Sigmoid colon (tissue), 7 donors: ENCODE measurements around the gene UGCG. TPM values are rescaled to one million over a fixed set of nuclear protein-coding genes. Genes with fewer than 3 reads are reported as not detected.

ENCODE experiments used
- DNase-seq: peaks from one replicate; pipeline ENCODE4 v3.0.0-alpha.2; 2019
- H3K27ac ChIP-seq, 4 donors: fragments of 200-600 bp; sonication (generic); one replicate each; pipeline ENCODE4 v1.5.1; 2016 to 2019; ENCODE audit warnings: mild to moderate bottlenecking in 1 of 4
- H3K27me3 ChIP-seq, 3 donors: fragments of 200-600 bp; sonication (generic); one replicate each; pipeline ENCODE4 v1.5.1; 2019; ENCODE audit warnings: mild to moderate bottlenecking in 1 of 3
- H3K36me3 ChIP-seq, 4 donors: fragments of 200-600 bp; sonication (generic); one replicate each; pipeline ENCODE4 v1.5.1; 2016 to 2019
- H3K4me1 ChIP-seq, 4 donors: fragments of 200-600 bp; sonication (generic); one replicate each; pipeline ENCODE4 v1.5.1; 2017 to 2019
- H3K4me3 ChIP-seq, 4 donors: fragments of 200-600 bp; sonication (generic); one replicate each; pipeline ENCODE4 v1.5.1; 2017 to 2019; ENCODE audit warnings: mild to moderate bottlenecking in 2 of 4, moderate library complexity in 1 of 4
- H3K9me3 ChIP-seq, 4 donors: fragments of 200-600 bp in 3 of 4; sonication (generic) in 3 of 4; one replicate each; pipeline versions ENCODE4 v1.5.1 to v1.6.1; 2013 to 2019
- EP300 ChIP-seq, 4 donors: sonication (generic); formaldehyde crosslinking; IDR thresholded peaks; one replicate each; pipeline ENCODE4 v1.6.1; 2017; ENCODE audit warnings: antibody characterized with exemption in 4 of 4
- POLR2A ChIP-seq, 2 donors: fragments of 450-650 bp; IDR thresholded peaks; one replicate each; pipeline ENCODE4 v1.6.1; 2016; ENCODE audit warnings: antibody characterized with exemption in 2 of 2, mild to moderate bottlenecking in 2 of 2, moderate library complexity in 2 of 2
- POLR2AphosphoS5 ChIP-seq, 4 donors: sonication (generic); formaldehyde crosslinking; IDR thresholded peaks; one replicate each; pipeline ENCODE4 v1.6.1; 2017; ENCODE audit warnings: antibody characterized with exemption in 4 of 4
- WGBS, 2 donors: extraction: QIAGEN DNeasy Blood & Tissue Kit; methylation state at CpG; one replicate each; pipeline ENCODE4 v1.1.7; 2013; 5-methylcytosine and 5-hydroxymethylcytosine counted together
- intact Hi-C: fragments of 100-400 bp; cut with DNase I; formaldehyde crosslinking; loops from one replicate; pipeline ENCODE4 v1.15.1; 2023
- polyA plus RNA-seq, 3 donors: library from polyadenylated mRNA; stranded (reverse); fragments of 200-250 nt; gene quantifications; one replicate each; pipeline ENCODE4 v1.2.3, GENCODE V29; 2013
- total RNA-seq, 4 donors: library from RNA; depleted of rRNA; stranded (reverse); fragments of >200 nt; gene quantifications; one replicate each; pipeline ENCODE4 v1.1.0, GENCODE V29; 2016
- TF ChIP-seq, protein P1 (sequence below), 4 experiments: fragments of 450-650 bp in 3 of 4; fragments of 200-600 bp in 1 of 4; IDR thresholded peaks; one replicate each; pipeline ENCODE4 v1.5.1; 2016 to 2019; ENCODE audit warnings: antibody characterized with exemption in 4 of 4, mild to moderate bottlenecking in 3 of 4, moderate library complexity in 2 of 4
- donor health status: healthy with polysubstance abuse.
- donor health status: Bipolar disorder and iron deficiency.
- donor health status: healthy.

UGCG gene
- total RNA-seq (10 to 100 TPM; 18.6 to 89.3 (median 27.0) TPM), polyA plus RNA-seq (10 to 100 TPM in 2 of 3 donors, 1 to 10 TPM in 1; 7.8 to 20.7 (median 12.5) TPM)

GRCh38 chr9:111895996-111896941 is at the start of gene UGCG:
Gene UGCG (plus strand): TSS chr9:111896814. CDS start chr9:111897216, 402 bp downstream.
- Histone ChIP-seq H3K9me3 (no peaks in the 10 kb centered on the region), H3K27me3 (no peaks in the 10 kb centered on the region), H3K4me1 (peaks cover 0 to 41% (median 36%) of the 10 kb centered on the region in 4 donors), H3K36me3 (no peaks in the 10 kb centered on the region), H3K4me3 (peak within 1 kb of the TSS; percentile 87 to 97 (median 96)), H3K27ac (peak within 1 kb of the TSS; percentile 96 to 99 (median 98))
- intact Hi-C loops, result loop anchor here (1.0 to 10.0 kb wide), 6 partner anchors 116 to 591 kb away; partner anchors contain the start of genes KIAA1958, PTBP3 and PTGR1
- WGBS, 2 donors, result 1% methylated on average over 84 of the region's 84 CpGs
- TF ChIP-seq EP300 (IDR thresholded peaks at IDR 0.05) (no peak), POLR2A (IDR thresholded peaks at IDR 0.05) (peak; percentile 77 to 84), POLR2AphosphoS5 (IDR thresholded peaks at IDR 0.05) (peak; percentile 77 to 95 (median 87))
- DNase-seq, result peak; percentile 91

GRCh38 chr9:111851553-111851952 is 45.1 kb upstream of the UGCG start:
- no peak overlapping the region for H3K27ac ChIP-seq
- 14 to 39% methylated on average over 2 of the region's 2 CpGs for WGBS, 2 donors
- TF ChIP-seq, protein P1, sequence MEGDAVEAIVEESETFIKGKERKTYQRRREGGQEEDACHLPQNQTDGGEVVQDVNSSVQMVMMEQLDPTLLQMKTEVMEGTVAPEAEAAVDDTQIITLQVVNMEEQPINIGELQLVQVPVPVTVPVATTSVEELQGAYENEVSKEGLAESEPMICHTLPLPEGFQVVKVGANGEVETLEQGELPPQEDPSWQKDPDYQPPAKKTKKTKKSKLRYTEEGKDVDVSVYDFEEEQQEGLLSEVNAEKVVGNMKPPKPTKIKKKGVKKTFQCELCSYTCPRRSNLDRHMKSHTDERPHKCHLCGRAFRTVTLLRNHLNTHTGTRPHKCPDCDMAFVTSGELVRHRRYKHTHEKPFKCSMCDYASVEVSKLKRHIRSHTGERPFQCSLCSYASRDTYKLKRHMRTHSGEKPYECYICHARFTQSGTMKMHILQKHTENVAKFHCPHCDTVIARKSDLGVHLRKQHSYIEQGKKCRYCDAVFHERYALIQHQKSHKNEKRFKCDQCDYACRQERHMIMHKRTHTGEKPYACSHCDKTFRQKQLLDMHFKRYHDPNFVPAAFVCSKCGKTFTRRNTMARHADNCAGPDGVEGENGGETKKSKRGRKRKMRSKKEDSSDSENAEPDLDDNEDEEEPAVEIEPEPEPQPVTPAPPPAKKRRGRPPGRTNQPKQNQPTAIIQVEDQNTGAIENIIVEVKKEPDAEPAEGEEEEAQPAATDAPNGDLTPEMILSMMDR (IDR thresholded peaks at IDR 0.05), result no peak
- TF ChIP-seq POLR2AphosphoS5 (IDR thresholded peaks at IDR 0.05) (no peak), POLR2A (IDR thresholded peaks at IDR 0.05) (no peak), EP300 (IDR thresholded peaks at IDR 0.05) (no peak)

GRCh38 chr9:111852291-111852690 is 44.3 kb upstream of the UGCG start:
- Histone ChIP-seq H3K27ac (no peak overlapping the region), H3K36me3 (no peaks in the 10 kb centered on the region), H3K4me1 (no peaks in the 10 kb centered on the region), H3K27me3 (no peaks in the 10 kb centered on the region), H3K4me3 (no peak overlapping the region), H3K9me3 (no peaks in the 10 kb centered on the region)
- 88 to 91% methylated on average over 1 of the region's 1 CpG for WGBS, 2 donors
- DNase-seq, result no peak
- TF ChIP-seq POLR2A (IDR thresholded peaks at IDR 0.05) (no peak), EP300 (IDR thresholded peaks at IDR 0.05) (no peak), POLR2AphosphoS5 (IDR thresholded peaks at IDR 0.05) (no peak)
- TF ChIP-seq, protein P1 (IDR thresholded peaks at IDR 0.05), result no peak
- intact Hi-C loops, result no loop called here

More at GRCh38 chr9:111851553-111851952, 45.1 kb upstream of the UGCG start:
- Histone ChIP-seq H3K4me1 (no peaks in the 10 kb centered on the region), H3K4me3 (no peak overlapping the region), H3K9me3 (no peaks in the 10 kb centered on the region), H3K36me3 (no peaks in the 10 kb centered on the region), H3K27me3 (no peaks in the 10 kb centered on the region)
- DNase-seq, result no peak
- intact Hi-C loops, result no loop called here

DNA sequence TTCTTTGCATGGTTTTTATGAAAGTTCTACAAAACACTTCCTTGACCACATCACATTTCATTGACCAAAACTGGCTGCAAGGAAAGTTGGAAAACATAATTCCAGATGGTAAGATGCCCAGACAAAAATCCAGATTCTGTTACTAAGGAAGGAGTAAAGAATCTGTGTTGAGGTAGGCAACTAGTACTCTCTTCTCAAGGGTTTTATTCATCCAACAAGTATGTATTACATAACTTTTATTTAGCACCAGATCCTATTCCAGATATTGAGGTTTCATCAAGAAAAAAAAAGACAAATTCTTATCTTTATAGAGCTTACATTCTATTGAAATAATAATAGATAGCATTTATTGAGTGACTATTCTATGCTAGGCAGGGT is 43.2 kb upstream of the UGCG start:
- no peak overlapping the region for H3K27ac ChIP-seq

More for the DNA sequence above, 43.2 kb upstream of the UGCG start:
- intact Hi-C loops, result no loop called here
- Histone ChIP-seq H3K27me3 (no peaks in the 10 kb centered on the region), H3K36me3 (no peaks in the 10 kb centered on the region), H3K4me1 (no peaks in the 10 kb centered on the region), H3K4me3 (no peak overlapping the region), H3K9me3 (no peaks in the 10 kb centered on the region)
- TF ChIP-seq POLR2AphosphoS5 (IDR thresholded peaks at IDR 0.05) (no peak), POLR2A (IDR thresholded peaks at IDR 0.05) (no peak), EP300 (IDR thresholded peaks at IDR 0.05) (no peak)
- TF ChIP-seq, protein P1 (IDR thresholded peaks at IDR 0.05), result no peak
- DNase-seq, result no peak
